Right lobe of liver (tissue), 4 donors: ENCODE data around the gene DNAH17.

ENCODE experiments used
- CTCF ChIP-seq, 4 donors: fragments of 200-600 bp in 3 of 4; fragments of 450-650 bp in 1 of 4; IDR thresholded peaks; one replicate each; pipeline versions ENCODE4 v1.5.1 to v1.8.0; 2016 to 2022; ENCODE audit warnings: antibody characterized with exemption in 4 of 4, mild to moderate bottlenecking in 2 of 4
- POLR2A ChIP-seq: fragments of 450-650 bp; IDR thresholded peaks from one replicate; pipeline ENCODE4 v1.6.1; 2017; ENCODE audit warnings: antibody characterized with exemption, mild to moderate bottlenecking
- donor health status: DM: no; HTN: no; CAD: no.
- donor health status: DM: no; HTN: no; CAD: no.
- donor health status: DM: no; HTN: yes; CAD: no.

- TF ChIP-seq POLR2A: no peak
- no peak for TF ChIP-seq CTCF (IDR thresholded peaks at IDR 0.05)
These were observed 107.8 kb downstream of the DNAH17 start for GRCh38 chr17:78469443-78469842.
